GM12892 (cell line): ENCODE results near the gene AP1S2.
"Not testable (repeated sequence)": the region's sequence is repeated elsewhere in the genome, so short reads cannot be mapped to it uniquely, and the experiment has no call there.

ENCODE experiments used
- DNase-seq: peaks from one replicate; pipeline ENCODE4 v3.0.0; 2011; ENCODE audit not compliant: insufficient read length
- FAIRE-seq: peaks from 2 replicates; lab custom pipeline; 2011; peaks lifted over from hg19 to GRCh38; lab: Jason Lieb, UNC
- POLR2A ChIP-seq: IDR thresholded peaks from 2 replicates; pipeline ENCODE4 v1.6.1; 2011; ENCODE audit warnings: low read depth, low read length, control low read depth
- POLR2AphosphoS5 ChIP-seq: IDR thresholded peaks from 2 replicates; pipeline ENCODE4 v1.6.1; 2011; ENCODE audit warnings: low read depth, low read length, control low read depth
- TAF1 ChIP-seq: IDR thresholded peaks from 2 replicates; pipeline ENCODE4 v1.6.1; 2011; ENCODE audit warnings: low read depth, mild to moderate bottlenecking, control low read depth, low read length, borderline replicate concordance

The AP1S2 gene

GRCh38 chrX:15853586-15854079, 980 bp downstream of the AP1S2 start:
- no peak for DNase-seq
- no peak for TF ChIP-seq POLR2A
- TF ChIP-seq TAF1, result no peak
- TF ChIP-seq POLR2AphosphoS5, result no peak
- no peak for FAIRE-seq

- peak; percentile 73 for FAIRE-seq
- TF ChIP-seq POLR2AphosphoS5 (no peak), TAF1 (no peak), POLR2A (no peak)
- no peak for DNase-seq
Measured at GRCh38 chrX:15849555-15849954, 5.1 kb downstream of the AP1S2 start.

- DNase-seq (no peak), FAIRE-seq (no peak)
- TF ChIP-seq TAF1 (no peak), POLR2AphosphoS5 (no peak), POLR2A (no peak)
Measured at GRCh38 chrX:15848576-15848975, 6.0 kb downstream of the AP1S2 start.

- TF ChIP-seq POLR2AphosphoS5 (no peak), TAF1 (no peak)
- no peak for FAIRE-seq
Measured at GRCh38 chrX:15843960-15844359, 10.7 kb downstream of the AP1S2 start.

GRCh38 chrX:15841853-15842516, 12.6 kb downstream of the AP1S2 start:
- DNase-seq (no peak), FAIRE-seq (peak; percentile 57)
- TF ChIP-seq POLR2A (no peak), POLR2AphosphoS5 (no peak), TAF1 (no peak)

More at GRCh38 chrX:15843960-15844359, 10.7 kb downstream of the AP1S2 start:
- no peak for DNase-seq

- TF ChIP-seq POLR2AphosphoS5, result no peak
- no peak for TF ChIP-seq POLR2A
- no peak for TF ChIP-seq TAF1
- no peak for DNase-seq
- FAIRE-seq, result no peak
Measured at GRCh38 chrX:15838017-15838416, 16.6 kb downstream of the AP1S2 start.

- TF ChIP-seq POLR2A, result no peak
- no peak for TF ChIP-seq POLR2AphosphoS5
- peak; percentile 17 for FAIRE-seq
- DNase-seq, result no peak
Measured at GRCh38 chrX:15834827-15835595, 19.6 kb downstream of the AP1S2 start.

GRCh38 chrX:15834053-15834452, 20.6 kb downstream of the AP1S2 start:
- TF ChIP-seq TAF1 (no peak), POLR2A (no peak), POLR2AphosphoS5 (no peak)
- FAIRE-seq (no peak), DNase-seq (no peak)

GRCh38 chrX:15831347-15831746, 23.3 kb downstream of the AP1S2 start:
- DNase-seq, result not testable (repeated sequence)
- FAIRE-seq, result peak; percentile 91

- DNase-seq, result no peak
- no peak for FAIRE-seq
- TF ChIP-seq POLR2AphosphoS5, result no peak
- no peak for TF ChIP-seq POLR2A
- TF ChIP-seq TAF1, result no peak
Measured at GRCh38 chrX:15829217-15829616, 25.4 kb downstream of the AP1S2 start.

- no peak for DNase-seq
- FAIRE-seq, result no peak
- TF ChIP-seq POLR2A (no peak), POLR2AphosphoS5 (no peak), TAF1 (no peak)
Measured at GRCh38 chrX:15825936-15826335, 28.7 kb downstream of the AP1S2 start.

- no peak for TF ChIP-seq TAF1
- no peak for TF ChIP-seq POLR2A
- TF ChIP-seq POLR2AphosphoS5, result no peak
- DNase-seq (no peak), FAIRE-seq (no peak)
Measured at GRCh38 chrX:15822922-15823321, 31.7 kb downstream of the AP1S2 start.
